NCI-H774 (cell line): ENCODE data around the gene PRMT3.
"Not testable (repeated sequence)": the region's sequence is repeated elsewhere in the genome, so short reads cannot be mapped to it uniquely, and the experiment has no call there.

Experiments used
- DNase-seq: peaks from one replicate; lab custom pipeline; 2025; lab: John Stamatoyannopoulos, UW

The PRMT3 gene

DNA sequence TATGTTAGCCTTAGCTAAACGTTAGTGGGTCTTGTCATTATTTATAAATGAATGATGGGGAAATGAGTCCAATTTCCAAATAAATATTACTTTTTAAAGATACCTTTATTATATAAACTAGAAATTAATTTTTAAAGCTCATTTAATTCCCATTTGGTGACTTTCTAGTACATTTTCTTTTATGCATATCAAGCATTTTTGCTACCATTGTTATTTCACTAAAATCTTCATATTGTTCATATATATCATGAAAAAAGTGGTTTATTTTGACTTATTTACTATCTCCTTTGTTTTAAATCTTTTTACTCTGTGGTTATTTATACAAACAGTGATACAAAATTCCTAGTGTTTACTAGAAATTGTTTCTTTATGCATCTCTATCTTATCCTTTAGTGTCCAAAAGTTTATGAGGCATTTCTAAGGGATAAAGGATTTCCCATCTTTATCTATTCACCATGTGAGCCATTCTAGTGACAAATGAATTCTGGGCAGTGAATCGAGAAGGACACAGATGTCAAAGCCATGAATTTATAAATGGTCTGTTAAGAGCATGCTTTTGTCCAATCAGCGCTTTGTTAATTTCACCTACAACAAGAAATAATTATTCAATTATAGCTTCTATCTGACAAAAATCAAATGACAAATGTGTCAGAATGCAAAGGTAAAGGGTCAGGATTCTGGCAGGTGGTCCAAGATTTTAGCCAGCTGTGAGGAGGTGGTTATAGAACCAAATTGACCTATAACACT lies 70.6 kb downstream of the PRMT3 start:
- DNase-seq: no peak

DNA sequence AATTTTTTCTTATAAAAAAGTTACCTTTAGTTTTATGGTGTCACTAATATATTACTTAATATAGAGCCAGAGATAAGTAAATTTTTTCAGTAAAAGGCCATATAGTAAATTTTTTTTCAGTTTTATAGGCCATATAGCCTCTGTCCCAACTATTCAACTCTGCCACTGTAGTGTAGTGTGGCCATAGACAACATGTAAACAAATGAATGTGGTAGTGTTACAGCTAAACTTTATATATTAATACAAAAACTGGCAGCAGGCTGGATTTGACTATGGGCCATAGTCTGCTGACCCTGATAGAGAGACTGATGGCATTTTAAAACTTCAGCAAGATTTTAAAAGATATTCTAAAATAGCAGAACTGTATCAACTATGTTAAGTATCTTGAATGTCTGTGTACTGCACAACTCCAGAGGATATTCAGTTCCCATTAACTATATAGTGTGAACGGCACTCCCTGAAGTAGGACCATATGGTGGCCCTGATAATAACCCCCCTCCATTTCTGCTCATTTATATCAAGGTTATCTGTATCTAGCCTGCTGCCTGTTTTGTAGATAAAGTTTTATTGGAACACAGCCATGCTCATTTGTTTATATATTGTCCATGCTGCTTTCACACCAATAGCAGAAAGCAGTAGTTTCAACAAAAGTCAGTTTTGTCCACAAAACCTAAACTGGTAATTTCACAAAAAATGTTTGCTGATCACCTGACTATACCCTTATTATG lies 71.6 kb downstream of the PRMT3 start:
- no peak for DNase-seq

DNA sequence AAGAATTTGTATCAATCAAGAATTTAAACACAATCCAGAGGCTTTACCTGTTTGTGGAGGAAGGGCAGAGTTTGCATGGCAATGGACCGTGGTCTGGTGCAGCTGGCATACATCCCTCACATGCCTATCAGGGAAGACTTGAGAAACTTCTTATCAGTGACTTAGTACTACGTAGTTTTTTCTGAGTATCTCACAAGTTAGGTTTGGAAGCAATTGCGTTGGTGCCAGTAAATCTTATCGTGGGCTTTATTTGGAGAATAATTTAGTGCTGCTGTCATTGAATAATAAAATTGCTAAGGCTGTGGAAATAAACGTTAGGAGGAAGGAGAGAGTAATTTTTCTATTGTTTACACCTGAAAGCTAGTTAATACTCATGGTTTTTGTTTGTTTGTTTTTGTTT lies 72.3 kb downstream of the PRMT3 start:
- DNase-seq: no peak

DNA sequence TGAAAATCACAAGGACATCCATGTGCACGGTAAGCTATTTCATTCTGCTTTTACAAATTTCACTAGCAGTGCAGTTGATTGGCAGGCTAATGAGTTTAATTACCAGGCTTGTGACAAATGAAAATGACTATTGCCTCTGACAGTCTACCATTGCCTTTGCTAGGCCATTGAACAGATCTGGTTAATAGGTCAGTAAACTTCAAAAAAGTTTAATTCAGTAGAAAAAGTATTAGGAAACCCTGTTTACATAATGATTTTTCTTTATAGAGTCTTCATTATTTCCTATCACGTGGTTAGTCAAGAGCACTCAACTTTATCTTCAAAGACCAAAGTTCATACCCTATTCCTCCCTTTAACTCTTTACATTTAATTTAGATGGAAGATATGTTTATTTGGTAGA lies 77.0 kb downstream of the PRMT3 start:
- DNase-seq: no peak

DNA sequence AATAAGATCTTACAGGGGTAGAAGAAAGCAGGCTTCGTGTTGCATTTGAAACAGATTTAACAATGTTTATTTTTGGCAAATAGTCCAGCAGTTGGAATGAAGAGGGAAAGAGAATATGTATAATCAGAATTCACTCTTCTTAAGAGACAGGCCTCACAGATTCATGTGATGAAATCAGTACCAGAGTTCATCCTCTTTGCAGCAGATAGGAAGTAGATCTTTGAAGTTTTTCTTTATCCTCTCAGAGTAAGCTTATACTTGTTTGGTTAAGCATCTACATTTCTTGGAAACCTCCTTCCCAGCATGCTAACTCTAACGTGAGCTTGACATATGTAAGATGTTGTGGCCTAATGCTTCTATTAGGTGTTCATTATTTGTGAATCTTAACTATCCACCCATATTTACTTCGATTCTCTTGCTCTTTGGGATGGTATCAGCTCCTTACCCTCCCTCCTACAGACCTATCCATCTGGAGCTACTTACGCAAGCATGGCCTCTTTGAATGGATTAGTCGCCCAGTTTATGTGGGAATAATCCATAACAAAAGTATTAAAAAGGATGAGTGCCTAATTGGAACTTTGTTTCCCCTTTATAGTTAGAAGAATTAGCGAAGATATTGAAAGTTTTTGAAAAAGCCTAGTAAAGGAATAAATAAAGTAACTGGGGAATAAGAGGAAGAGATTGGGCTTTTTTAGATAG lies 80.1 kb downstream of the PRMT3 start:
- no peak for DNase-seq

DNA sequence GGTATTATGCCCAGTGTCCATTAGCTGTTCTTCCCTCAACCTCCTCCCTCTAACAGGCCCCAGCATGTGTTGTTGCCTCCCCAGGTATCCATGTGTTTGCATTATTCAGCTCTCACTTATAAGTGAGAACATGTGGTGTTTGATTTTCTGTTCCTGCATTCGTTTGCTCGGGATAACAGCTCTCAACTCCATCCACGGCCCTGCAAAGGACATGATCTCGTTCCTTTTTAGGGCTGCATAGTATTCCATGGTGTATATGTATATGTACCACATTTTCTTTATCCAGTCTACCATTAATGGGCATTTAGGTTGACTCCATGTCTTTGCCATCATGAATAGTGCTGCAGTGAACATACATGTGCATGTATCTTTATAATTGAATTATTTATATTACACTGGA lies 82.8 kb downstream of the PRMT3 start:
- DNase-seq: no peak

DNA sequence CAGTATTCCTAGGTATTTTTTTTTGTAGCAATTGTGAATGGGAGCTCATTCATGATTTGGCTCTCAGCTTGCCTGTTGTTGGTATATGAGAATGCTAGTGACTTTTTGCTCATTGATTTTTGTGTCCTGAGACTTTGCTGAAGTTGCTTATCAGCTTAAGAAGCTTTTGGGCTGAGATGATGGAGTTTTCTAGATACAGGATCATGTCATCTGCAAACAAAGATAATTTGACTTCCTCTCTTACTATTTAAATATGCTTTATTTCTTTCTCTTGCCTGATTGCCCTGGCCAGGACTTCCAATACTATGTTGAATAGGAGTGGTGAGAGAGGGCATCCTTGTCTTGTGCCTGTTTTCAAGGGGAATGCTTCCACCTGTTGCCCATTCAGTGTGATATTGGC lies 84.4 kb downstream of the PRMT3 start:
- DNase-seq: not testable (repeated sequence)

DNA sequence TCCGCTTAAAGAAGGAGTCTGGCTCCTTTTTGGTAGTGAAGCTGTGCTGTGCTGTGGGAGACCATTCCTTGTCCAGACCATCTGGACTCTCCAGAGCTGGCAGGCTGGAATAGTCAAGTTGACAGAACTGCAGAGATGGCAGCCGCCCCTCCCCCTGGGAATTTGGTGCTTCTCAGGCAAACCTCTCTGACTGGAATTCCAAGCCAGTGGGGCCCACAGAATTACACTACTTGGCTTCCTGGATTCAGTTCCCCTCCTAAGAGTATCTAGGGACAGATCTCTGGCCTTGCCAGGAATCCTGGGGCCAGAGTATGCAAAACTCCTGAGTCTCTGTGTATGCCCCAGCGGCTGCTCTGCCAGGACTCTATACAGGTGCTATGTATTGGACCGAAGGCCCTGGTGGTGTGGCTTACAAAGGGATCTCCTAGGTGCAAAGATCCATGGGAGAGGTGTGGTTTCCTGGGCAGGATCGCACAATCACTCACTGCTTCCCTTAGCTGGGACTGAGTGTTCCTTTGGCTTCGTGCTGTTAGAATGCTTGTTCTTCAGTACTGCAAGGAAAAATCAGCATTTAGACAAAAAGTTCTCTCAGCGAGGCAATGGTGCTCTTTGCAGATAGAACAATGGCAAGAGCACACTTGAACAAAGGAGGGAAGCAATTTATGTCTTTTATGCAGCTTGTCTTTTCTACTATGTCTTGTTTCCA lies 86.8 kb downstream of the PRMT3 start:
- no peak for DNase-seq

DNA sequence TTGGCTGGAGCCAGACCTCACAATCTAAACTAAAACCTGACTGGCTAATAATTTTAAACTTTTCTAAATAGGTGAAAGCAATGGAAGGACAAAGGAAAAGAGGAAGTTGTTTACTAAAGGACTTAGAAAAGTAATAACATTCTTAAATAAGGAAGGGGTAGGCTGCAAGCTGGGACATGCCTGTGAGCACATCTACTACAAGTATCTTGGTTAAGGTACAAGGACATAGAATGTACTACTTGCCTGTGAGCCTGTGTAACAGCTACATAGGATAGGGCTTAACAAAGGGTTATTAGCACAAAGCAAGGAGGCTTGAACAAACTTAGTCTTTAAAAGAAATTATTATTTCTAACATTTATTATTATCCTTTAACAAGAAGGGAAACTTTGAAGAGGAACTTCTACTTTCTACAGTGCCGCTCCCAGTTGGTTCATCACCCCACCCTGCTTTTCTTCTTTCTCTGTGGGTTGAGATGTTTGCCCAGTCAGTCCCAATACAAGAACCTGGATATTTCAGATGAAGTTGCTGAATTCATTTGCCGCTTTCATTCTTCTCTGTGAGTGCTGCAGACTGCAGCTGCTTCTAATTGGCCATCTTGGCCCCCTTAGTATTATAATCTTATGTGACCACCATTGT lies 87.5 kb downstream of the PRMT3 start:
- DNase-seq: no peak

DNA sequence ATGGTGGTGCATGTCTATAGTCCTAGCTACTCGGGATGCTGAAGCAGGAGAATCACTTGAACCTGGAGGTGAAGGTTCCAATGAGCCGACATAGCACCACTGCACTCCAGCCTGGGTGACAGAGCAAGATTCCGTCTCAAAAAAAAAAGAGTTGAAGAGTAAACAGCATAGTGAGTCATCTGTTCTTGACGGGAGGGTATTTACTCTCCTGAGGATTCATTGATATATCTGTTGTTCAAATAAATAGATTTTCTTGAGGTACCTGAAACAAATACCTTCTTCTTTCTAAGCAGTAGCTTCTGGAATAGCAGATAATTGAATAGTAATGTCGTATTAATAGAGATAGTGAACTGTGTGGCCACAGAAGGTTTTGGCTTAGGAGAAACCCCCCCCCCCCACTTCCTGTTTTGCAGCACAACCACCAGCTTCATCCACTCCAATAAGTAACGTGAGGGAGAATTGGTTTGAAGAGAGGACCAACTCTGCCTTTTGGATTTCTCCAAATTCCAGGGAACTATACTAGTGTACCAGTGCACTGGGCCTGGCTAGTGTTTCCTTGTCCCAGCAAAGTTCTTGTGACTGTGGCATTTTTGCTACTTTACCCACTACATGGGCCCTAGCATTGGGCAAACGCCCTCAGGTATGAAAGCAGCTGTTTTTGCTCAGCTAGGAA lies 90.0 kb downstream of the PRMT3 start:
- DNase-seq: no peak

DNA sequence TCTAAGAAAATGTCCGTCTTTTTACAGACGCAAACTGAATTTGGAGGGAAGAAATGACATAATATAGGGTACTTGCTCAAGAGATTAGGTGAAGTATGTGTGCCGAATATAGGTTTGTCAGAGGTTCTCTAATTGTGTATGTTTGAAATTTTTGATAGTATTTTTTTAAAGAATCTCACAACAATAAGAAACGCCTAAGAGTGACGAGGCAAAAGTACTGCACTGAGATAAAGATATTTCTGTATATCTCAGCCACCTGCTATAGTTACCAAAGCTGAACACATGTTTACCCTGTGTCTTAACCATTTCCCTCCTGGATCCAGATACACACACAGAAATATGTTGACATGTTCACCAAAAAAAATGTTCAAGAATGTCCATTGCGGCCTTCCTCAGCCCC lies 92.0 kb downstream of the PRMT3 start:
- no peak for DNase-seq

DNA sequence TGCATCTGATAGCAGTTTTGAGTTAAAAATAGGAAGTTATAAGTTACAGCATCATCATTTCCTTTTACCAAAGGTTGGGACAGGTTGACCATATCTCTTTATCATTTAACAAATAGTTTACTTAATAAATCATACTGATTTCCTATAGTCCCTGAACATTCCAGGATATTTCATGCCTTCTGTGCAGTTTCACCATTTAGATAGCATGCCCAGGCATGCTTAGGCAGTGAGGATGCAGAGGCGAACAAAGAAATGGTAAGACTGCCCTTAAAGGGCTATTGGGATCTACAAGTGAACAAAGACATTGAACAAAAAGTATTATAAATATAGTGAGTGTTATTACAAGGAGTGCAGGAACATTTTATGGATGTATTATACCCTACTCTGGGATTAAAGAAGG lies 96.4 kb downstream of the PRMT3 start:
- no peak for DNase-seq

DNA sequence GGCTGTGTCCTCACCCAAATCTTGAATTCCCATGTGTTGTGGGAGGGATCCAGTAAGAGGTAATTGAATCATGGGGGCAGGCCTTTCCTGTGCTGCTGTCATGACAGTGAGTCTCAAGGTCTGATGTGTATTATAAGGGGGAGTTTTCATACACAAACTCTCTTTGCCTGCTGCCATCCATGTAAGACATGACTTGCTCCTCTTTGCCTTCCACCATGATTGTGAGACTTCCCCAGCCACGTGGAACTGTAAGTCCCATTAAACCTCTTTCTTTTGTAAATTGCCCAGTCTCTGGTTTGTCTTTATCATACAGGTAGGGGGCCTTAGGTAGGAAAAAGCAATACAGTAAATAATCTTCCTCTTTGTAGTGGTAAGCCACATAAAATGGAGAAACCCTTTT lies 96.9 kb downstream of the PRMT3 start:
- not testable (repeated sequence) for DNase-seq

DNA sequence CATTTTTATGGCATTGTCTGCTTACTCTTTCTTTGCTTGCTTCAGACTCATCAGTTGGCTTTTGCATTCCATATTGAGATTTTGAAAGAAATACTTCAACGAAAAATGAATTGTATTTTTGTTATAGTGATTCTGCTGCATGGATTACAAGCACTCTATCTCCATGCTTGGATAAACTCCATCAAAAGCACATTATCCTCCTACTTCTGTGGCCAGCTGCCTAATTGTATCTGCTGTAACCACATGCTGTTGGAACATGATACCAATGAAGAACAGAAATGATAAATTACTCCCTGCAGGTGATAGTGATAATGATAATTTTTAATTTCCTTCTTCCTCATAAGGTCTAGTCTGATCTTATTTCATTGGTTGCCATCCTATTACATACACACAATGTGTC lies 100.8 kb downstream of the PRMT3 start:
- DNase-seq: peak; percentile 69

DNA sequence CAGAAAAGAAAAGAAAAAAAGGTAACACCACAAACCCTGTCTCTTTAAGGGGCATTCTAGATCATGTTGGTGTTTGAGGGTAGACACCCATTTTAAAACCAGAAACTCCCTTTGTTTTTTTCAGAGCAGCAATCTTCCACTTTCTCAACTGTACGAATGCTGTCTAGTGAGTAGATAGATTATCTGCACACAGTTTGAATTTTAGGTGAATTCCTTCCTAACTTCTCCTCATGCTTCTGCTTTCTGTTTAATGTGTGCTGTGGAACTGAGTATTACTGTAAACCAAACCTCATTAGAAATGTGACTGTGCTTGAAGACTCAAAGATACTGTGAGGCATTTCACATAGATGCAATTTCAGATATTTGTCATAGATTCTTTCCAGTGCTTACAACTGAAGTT lies 102.4 kb downstream of the PRMT3 start:
- no peak for DNase-seq

DNA sequence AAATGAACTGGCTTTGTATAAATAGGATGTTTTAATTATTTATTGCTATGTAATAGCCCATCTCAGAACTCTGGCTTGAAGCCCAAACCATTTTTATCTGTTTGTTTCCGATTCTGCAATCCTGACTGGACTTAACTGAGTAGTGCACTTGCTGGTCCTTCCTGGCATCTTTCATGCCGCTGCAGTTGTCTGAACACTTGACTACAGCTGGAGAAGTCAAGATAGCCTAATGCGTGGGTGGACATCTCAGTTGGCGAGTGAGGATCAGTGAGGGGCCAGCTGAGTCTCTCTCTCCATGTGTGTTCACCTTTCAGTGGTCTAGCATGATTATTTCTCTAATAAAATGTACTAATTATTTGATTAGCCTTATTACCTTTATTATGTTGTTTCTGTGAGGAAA lies 105.8 kb downstream of the PRMT3 start:
- no peak for DNase-seq

DNA sequence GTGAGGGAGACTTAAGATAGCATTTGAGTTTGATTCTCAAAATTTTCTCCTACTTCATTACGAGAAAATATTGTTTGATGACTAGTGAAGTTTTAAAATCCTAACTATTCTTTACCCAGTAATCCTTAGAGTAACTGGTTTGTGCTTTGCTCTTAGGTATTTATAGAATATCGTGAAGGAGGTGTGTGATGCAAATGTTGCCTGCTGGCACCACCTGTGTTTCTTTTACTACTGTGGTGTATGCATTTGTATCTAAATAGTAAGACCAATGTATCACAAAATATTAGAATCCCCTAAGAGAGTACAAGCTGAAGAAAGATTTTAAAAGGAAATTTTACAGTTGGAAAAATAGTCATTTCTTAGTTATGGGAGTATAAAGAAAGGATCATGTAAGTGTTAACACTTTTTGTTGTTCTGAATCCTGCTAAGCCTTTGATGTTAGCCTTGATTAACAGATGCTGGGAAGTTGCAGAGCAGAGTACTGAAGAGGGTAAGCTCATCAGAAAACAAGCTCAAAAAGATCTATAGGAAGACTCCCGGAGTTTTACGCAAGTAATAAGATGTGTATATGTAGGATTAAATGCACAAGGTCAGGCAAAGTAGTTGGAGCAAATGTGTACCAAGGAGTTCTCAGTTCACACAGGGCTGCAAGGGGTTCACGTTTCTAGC lies 109.7 kb downstream of the PRMT3 start:
- no peak for DNase-seq

DNA sequence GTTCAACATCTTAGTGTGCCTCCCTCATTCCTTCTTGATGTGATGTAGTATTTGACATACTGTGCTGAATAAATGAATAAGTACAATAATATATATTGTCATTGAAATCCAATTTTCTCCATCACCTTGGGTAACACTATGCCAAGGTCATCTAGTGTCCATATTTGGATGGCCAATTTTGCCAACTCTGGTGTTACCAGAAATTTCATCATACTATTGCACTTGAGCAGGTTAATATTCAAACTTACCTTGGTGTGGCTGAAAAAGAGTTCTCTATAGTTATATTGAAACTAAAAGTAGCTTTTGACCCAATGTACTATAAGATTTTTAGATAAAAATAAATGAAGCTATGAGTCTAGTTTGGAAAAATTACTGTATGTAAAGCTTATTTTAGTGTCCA lies 113.7 kb downstream of the PRMT3 start:
- no peak for DNase-seq

DNA sequence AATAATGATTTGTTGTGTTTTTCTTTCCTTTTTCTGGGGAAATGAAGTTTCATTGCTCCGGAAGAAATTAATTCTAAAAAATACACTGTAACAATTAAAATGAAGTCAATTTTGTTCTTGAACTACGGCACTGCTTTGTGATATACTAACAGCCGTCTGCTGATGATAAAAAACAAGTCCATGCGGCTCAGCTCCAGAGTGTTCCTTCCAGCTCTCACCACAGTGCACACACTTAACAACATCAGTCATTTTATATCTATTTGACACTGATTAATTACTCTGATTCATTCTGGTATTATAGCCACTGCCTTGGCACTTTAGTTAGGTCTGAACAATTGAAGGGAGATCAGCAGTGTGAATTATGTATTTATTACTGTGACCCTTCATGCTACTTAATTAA lies 114.5 kb downstream of the PRMT3 start:
- DNase-seq: peak; percentile 9

DNA sequence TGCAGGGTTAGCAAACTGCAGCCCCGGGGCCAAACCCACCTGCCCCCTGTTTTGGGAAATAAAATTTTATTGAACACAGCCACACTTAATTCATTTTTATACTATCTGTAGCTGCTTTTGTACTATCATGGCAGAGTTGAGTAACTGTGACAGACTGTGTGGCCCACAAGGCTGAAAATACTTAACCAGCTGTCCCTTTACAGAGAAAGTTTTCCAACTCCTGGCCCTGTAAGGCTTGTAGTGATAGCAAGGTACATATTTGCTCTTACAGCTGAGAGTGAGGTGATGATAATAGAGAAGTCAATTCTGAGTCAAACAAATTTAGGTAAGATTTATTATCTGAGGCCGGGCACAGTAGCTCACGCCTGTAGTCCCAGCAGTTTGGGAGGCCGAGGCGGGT lies 124.5 kb downstream of the PRMT3 start:
- DNase-seq: peak; percentile 80

DNA sequence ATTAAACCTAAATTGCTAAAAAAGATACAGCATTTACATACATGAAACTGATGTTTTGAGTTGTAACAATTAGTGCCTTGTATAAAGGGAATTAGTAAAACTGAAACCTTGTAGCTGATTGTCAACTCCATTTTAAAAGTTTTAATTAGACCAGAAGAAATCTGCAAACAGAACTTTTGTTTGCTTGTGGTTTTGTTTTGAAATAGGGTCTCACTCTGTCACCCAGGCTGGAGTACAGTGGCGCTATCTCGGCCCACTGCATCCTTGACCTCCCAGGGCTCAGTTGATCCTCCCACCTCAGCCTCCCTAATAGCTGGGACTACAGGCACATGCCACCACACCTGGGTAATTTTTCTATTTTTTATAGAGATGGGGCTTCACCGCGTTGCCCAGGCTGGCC lies 125.4 kb downstream of the PRMT3 start:
- DNase-seq: no peak
